Body of pancreas (tissue), 4 donors: ENCODE measurements around the gene DNM3. TPM values are rescaled to one million over a fixed set of nuclear protein-coding genes. Genes with fewer than 3 reads are reported as not detected.

Experiments
- ATAC-seq: fragments of 150-250 bp; one replicate; pipeline ENCODE4 v1.9.1; 2016
- DNase-seq, 4 donors: peaks; one replicate each; pipeline ENCODE4 v3.0.0-alpha.2; 2019
- H3K27ac ChIP-seq, 4 donors: fragments of 200-600 bp; sonication (generic); 1 replicate in 3 of 4; 2 replicates in 1 of 4; pipeline versions ENCODE4 v1.5.1 to v1.6.1; 2016 to 2019; ENCODE audit warnings: mild to moderate bottlenecking in 1 of 4, mixed read lengths in 1 of 4, moderate library complexity in 1 of 4
- H3K27me3 ChIP-seq, 2 donors: fragments of 200-600 bp; sonication (generic); one replicate each; pipeline ENCODE4 v1.6.0; 2016; ENCODE audit warnings: mild to moderate bottlenecking in 1 of 2
- H3K36me3 ChIP-seq, 2 donors: fragments of 200-600 bp; sonication (generic); replicated peaks in 1 of 2; 2 replicates each; pipeline ENCODE4 v1.5.1; 2016; ENCODE audit warnings: low read depth in 2 of 2; ENCODE audit not compliant: insufficient read depth in 1 of 2
- H3K4me1 ChIP-seq: fragments of 200-600 bp; sonication (generic); one replicate; pipeline ENCODE4 v1.6.0; 2016
- H3K4me3 ChIP-seq, 2 donors: fragments of 200-600 bp; sonication (generic); 1 replicate in 1 of 2; 2 replicates in 1 of 2; pipeline ENCODE4 v1.5.1; 2016 to 2019
- H3K9me3 ChIP-seq, 3 donors: fragments of 200-600 bp; sonication (generic); 1 replicate in 2 of 3; 2 replicates in 1 of 3; pipeline ENCODE4 v1.5.1; 2016
- POLR2A ChIP-seq, 3 donors: fragments of 450-650 bp; IDR thresholded peaks; one replicate each; pipeline ENCODE4 v1.6.1; 2016; ENCODE audit warnings: antibody characterized with exemption in 3 of 3, mild to moderate bottlenecking in 2 of 3
- WGBS, 2 donors: methylation state at CpG; one replicate each; pipeline ENCODE4 v1.1.5; 2017; 5-methylcytosine and 5-hydroxymethylcytosine counted together
- intact Hi-C: fragments of 100-400 bp; cut with DNase I; formaldehyde crosslinking; loops from one replicate; pipeline ENCODE4 v1.15.1; 2023
- total RNA-seq, 2 donors: library from RNA; depleted of rRNA; stranded (reverse); fragments of >200 nt; gene quantifications; one replicate each; pipeline ENCODE4 v1.1.0, GENCODE V29; 2016
- TF ChIP-seq, protein P1 (sequence below), 7 experiments: fragments of 450-650 bp in 4 of 7; fragments of 200-600 bp in 3 of 7; sonication (generic) in 3 of 7; IDR thresholded peaks; one replicate each; pipeline ENCODE4 v1.5.1; 2016 to 2019; ENCODE audit warnings: antibody characterized with exemption in 7 of 7

The DNM3 gene
- total RNA-seq, 2 donors from 2014 or later = 2.9 to 4.0 TPM

DNA sequence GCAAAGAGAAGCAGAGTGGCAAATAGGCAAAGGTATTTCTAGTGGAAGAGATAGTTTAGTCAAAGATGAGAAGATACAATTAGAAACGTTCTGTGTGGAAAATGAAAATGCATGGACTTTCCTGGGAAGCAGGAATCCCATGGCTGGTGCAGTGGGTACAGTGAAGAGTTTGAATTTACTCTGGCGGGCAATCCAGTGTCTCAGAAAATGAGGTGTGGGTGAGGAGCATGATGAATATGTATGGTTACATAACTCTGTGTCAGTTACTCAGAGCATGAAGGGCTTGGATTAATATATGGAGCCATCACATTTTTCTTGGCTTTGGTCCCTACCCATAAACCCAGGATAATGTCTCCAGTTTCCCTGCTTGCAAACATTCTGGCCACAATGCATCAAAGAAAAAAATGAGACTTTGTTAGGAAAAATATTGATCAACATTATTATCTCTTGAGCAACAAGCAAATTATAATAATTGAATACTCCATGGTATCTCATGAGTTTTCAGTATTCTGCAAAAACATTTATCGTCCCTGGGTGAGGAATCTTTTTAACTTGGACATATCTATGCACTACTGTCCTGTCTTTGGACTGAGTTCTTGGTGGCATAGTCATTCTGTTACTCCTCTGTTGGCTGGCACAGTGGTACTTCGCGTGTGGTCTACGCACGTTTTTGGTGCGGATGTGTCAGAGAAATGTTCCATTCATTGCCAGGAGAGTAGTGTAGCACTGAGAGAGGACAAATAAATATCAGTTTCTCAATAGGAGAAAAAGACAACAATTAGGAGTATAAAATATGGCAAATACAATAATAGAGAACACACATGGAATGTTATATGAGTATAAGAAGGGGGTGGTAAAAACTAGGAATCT is 405.5 kb downstream of the DNM3 start:
- Histone ChIP-seq H3K27me3 (no peaks in the 10 kb centered on the region), H3K4me1 (no peaks in the 10 kb centered on the region), H3K9me3 (no peaks in the 10 kb centered on the region), H3K27ac (no peak overlapping the region), H3K4me3 (no peak overlapping the region), H3K36me3 (no peaks in the 10 kb centered on the region)
- 86 to 89% methylated on average over 8 of the region's 8 CpGs for WGBS, 2 donors
- TF ChIP-seq, protein P1, sequence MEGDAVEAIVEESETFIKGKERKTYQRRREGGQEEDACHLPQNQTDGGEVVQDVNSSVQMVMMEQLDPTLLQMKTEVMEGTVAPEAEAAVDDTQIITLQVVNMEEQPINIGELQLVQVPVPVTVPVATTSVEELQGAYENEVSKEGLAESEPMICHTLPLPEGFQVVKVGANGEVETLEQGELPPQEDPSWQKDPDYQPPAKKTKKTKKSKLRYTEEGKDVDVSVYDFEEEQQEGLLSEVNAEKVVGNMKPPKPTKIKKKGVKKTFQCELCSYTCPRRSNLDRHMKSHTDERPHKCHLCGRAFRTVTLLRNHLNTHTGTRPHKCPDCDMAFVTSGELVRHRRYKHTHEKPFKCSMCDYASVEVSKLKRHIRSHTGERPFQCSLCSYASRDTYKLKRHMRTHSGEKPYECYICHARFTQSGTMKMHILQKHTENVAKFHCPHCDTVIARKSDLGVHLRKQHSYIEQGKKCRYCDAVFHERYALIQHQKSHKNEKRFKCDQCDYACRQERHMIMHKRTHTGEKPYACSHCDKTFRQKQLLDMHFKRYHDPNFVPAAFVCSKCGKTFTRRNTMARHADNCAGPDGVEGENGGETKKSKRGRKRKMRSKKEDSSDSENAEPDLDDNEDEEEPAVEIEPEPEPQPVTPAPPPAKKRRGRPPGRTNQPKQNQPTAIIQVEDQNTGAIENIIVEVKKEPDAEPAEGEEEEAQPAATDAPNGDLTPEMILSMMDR (IDR thresholded peaks at IDR 0.05) = no peak
- TF ChIP-seq POLR2A (IDR thresholded peaks at IDR 0.05) = no peak
- DNase-seq = no peak
- intact Hi-C loops = no loop called here
- no peak for ATAC-seq

DNA sequence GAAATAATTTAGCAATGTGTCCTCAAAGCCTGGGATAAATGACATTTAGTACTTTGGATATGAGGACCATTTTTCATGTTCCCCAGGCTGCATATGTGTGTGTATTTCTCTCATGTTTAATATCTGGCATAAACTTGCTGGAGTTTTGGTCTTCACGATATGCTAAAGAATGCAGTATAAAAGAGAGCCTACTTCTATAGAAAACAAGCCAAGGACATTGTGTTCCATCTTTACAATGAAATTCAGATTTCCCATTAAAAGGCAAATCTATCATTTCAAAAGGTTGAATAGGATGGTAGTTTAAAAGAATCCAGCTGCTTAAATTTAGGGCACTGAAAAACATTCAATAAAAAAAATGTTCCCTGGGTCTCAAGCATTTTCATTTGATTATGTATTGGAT is 410.2 kb downstream of the DNM3 start:
- Histone ChIP-seq H3K36me3 (no peaks in the 10 kb centered on the region), H3K27ac (no peak overlapping the region), H3K4me3 (no peak overlapping the region), H3K4me1 (peaks cover 11% of the 10 kb centered on the region), H3K9me3 (no peaks in the 10 kb centered on the region), H3K27me3 (no peaks in the 10 kb centered on the region)
- no peak for TF ChIP-seq POLR2A (IDR thresholded peaks at IDR 0.05)
- TF ChIP-seq, protein P1 (IDR thresholded peaks at IDR 0.05) = no peak
- intact Hi-C loops = no loop called here
- 87 to 97% methylated on average over 1 of the region's 1 CpG for WGBS, 2 donors
- no peak for ATAC-seq
- no peak for DNase-seq

DNA sequence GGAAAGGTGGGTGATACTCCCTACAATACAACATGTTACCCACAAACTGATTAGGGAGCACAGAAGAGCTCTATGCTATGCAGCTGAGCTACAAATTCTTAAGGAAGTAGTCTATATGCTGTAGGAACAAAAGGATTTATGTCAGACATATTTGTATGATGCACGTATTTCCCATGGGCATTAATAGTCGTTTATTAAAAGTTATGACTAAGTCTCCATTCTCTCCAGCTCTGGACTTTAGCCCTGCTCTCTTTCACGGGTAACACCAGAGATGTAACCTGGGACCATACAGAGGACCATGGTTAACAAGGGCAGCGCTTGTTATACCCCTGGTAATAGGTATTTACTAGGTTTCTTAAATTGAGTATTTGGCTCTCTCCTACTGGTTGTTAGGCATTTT is 411.0 kb downstream of the DNM3 start:
- Histone ChIP-seq H3K27me3 (no peaks in the 10 kb centered on the region), H3K27ac (no peak overlapping the region), H3K36me3 (no peaks in the 10 kb centered on the region), H3K4me3 (no peak overlapping the region), H3K9me3 (no peaks in the 10 kb centered on the region), H3K4me1 (peaks cover 11% of the 10 kb centered on the region)
- WGBS, 2 donors = 79 to 91% methylated on average over 3 to 4 of the region's 4 CpGs
- TF ChIP-seq, protein P1 (IDR thresholded peaks at IDR 0.05) = no peak
- TF ChIP-seq POLR2A (IDR thresholded peaks at IDR 0.05) = no peak
- intact Hi-C loops = no loop called here
- no peak for ATAC-seq
- no peak for DNase-seq

DNA sequence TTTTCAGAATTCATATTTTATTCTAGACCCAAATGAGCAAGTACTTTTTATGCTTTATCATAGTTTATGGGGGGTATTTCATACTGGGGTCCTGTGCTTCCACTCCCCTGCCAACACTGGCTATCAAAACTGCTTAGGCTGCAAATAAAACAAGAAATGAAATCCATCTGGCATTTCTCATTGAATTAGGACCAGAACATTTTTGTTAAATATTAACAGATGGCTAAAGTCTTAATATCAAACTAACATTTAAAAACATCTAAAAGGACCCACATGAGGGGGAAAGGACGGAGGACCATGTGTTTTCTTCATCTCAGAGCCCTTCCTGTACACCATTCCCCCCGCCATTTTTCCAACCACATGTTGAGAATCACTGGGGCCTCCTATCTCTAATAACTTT is 411.7 kb downstream of the DNM3 start:
- no peak for ATAC-seq
- Histone ChIP-seq H3K4me1 (peaks cover 11% of the 10 kb centered on the region), H3K4me3 (no peak overlapping the region), H3K36me3 (no peaks in the 10 kb centered on the region), H3K27me3 (no peaks in the 10 kb centered on the region), H3K9me3 (no peaks in the 10 kb centered on the region), H3K27ac (no peak overlapping the region)
- intact Hi-C loops = no loop called here
- WGBS, 2 donors = 84 to 93% methylated on average over 2 of the region's 2 CpGs
- TF ChIP-seq, protein P1 (IDR thresholded peaks at IDR 0.05) = no peak
- no peak for TF ChIP-seq POLR2A (IDR thresholded peaks at IDR 0.05)
- no peak for DNase-seq
